ENCODE results near the gene CHCHD3.

Gene CHCHD3

GRCh38 chr7:132965951-132966350 is 115.9 kb downstream of the CHCHD3 start:
- TF ChIP-seq CTCF (IDR thresholded peaks at IDR 0.05; ENCODE audit: low read depth, low read length): no peak
- Histone ChIP-seq H3K27ac (no peak overlapping the region), H3K9me3 (ENCODE audit: severe bottlenecking) (no peaks in the 10 kb centered on the region), H3K4me3 (ENCODE audit: low read depth, low read length) (no peak overlapping the region), H3K27me3 (ENCODE audit: insufficient read depth, low read depth, severe bottlenecking) (no peaks in the 10 kb centered on the region), H3K36me3 (no peaks in the 10 kb centered on the region)
- DNase-seq: no peak

- no peak for DNase-seq
- Histone ChIP-seq H3K36me3 (no peaks in the 10 kb centered on the region), H3K4me3 (ENCODE audit: low read depth, low read length) (no peak overlapping the region), H3K9me3 (ENCODE audit: severe bottlenecking) (no peaks in the 10 kb centered on the region), H3K27me3 (ENCODE audit: insufficient read depth, low read depth, severe bottlenecking) (no peaks in the 10 kb centered on the region), H3K27ac (no peak overlapping the region)
- no peak for TF ChIP-seq CTCF (IDR thresholded peaks at IDR 0.05; ENCODE audit: low read depth, low read length)
These were observed 117.0 kb downstream of the CHCHD3 start for GRCh38 chr7:132964876-132965275.

- Histone ChIP-seq H3K27me3 (ENCODE audit: insufficient read depth, low read depth, severe bottlenecking) (no peaks in the 10 kb centered on the region), H3K36me3 (no peaks in the 10 kb centered on the region), H3K9me3 (ENCODE audit: severe bottlenecking) (no peaks in the 10 kb centered on the region), H3K27ac (no peak overlapping the region), H3K4me3 (ENCODE audit: low read depth, low read length) (no peak overlapping the region)
- no peak for TF ChIP-seq CTCF (IDR thresholded peaks at IDR 0.05; ENCODE audit: low read depth, low read length)
- DNase-seq: no peak
These were observed 122.0 kb downstream of the CHCHD3 start for GRCh38 chr7:132959891-132960290.

GRCh38 chr7:132956556-132956955 is 125.3 kb downstream of the CHCHD3 start:
- Histone ChIP-seq H3K27ac (no peak overlapping the region), H3K9me3 (ENCODE audit: severe bottlenecking) (no peaks in the 10 kb centered on the region), H3K4me3 (ENCODE audit: low read depth, low read length) (no peak overlapping the region), H3K36me3 (no peaks in the 10 kb centered on the region), H3K27me3 (ENCODE audit: insufficient read depth, low read depth, severe bottlenecking) (no peaks in the 10 kb centered on the region)
- DNase-seq: no peak
- TF ChIP-seq CTCF (IDR thresholded peaks at IDR 0.05; ENCODE audit: low read depth, low read length): no peak

GRCh38 chr7:132953468-132953867 is 128.4 kb downstream of the CHCHD3 start:
- H3K9me3 ChIP-seq (ENCODE audit: severe bottlenecking): no peaks in the 10 kb centered on the region
- no peaks in the 10 kb centered on the region for H3K27me3 ChIP-seq (ENCODE audit: insufficient read depth, low read depth, severe bottlenecking)
- DNase-seq: no peak
- TF ChIP-seq CTCF (IDR thresholded peaks at IDR 0.05; ENCODE audit: low read depth, low read length): no peak
- H3K4me3 ChIP-seq (ENCODE audit: low read depth, low read length): no peak overlapping the region
- no peak overlapping the region for H3K27ac ChIP-seq
- no peaks in the 10 kb centered on the region; the same call in 1 of the 2 replicates for H3K36me3 ChIP-seq

GRCh38 chr7:132950725-132951124 is 131.2 kb downstream of the CHCHD3 start:
- Histone ChIP-seq H3K9me3 (ENCODE audit: severe bottlenecking) (no peaks in the 10 kb centered on the region), H3K27ac (no peak overlapping the region), H3K4me3 (ENCODE audit: low read depth, low read length) (no peak overlapping the region), H3K36me3 (peaks cover 2% of the 10 kb centered on the region; the same call in 1 of the 2 replicates), H3K27me3 (ENCODE audit: insufficient read depth, low read depth, severe bottlenecking) (no peaks in the 10 kb centered on the region)
- no peak for TF ChIP-seq CTCF (IDR thresholded peaks at IDR 0.05; ENCODE audit: low read depth, low read length)
- DNase-seq: no peak
